ENCODE results near the gene LMNTD2.

- TF ChIP-seq FOXP2 (optimal IDR thresholded peaks at IDR 0.05; ENCODE audit: control extremely low read depth, extremely low read length, insufficient read depth): no peak
- no peak for TF ChIP-seq POLR2AphosphoS5 (IDR thresholded peaks at IDR 0.05; ENCODE audit: borderline replicate concordance, low read depth, low read length)
Observed at GRCh38 chr11:534396-535209, 25.9 kb downstream of the LMNTD2 start.
